ENCODE data around the gene COPG1.
A peak's percentile ranks its signal among the peaks of the same experiment; 100 is the strongest.

The COPG1 gene

DNA sequence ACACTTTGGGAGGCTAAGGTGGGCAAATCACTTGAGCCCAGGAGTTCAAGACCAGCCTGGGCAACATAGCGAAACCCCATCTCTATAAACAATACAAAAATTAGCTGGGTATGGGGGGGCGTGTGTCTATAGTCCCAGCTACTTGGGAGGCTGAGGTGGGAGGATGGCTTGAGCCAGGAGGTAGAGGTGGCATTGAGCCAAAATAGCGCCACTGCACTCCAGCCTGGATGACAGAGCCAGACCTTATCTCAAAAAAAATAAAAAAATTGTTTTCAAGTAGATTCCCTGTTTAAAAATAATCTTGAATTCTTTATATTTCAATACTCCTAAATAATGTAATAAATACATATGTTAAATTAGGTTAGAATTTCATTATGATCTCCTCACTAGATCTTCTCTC is 39.0 kb downstream of the COPG1 start:
- no peak overlapping the region for H3K4me3 ChIP-seq (replicated peaks; ENCODE audit: low read depth, low read length)
- TF ChIP-seq, protein P1, sequence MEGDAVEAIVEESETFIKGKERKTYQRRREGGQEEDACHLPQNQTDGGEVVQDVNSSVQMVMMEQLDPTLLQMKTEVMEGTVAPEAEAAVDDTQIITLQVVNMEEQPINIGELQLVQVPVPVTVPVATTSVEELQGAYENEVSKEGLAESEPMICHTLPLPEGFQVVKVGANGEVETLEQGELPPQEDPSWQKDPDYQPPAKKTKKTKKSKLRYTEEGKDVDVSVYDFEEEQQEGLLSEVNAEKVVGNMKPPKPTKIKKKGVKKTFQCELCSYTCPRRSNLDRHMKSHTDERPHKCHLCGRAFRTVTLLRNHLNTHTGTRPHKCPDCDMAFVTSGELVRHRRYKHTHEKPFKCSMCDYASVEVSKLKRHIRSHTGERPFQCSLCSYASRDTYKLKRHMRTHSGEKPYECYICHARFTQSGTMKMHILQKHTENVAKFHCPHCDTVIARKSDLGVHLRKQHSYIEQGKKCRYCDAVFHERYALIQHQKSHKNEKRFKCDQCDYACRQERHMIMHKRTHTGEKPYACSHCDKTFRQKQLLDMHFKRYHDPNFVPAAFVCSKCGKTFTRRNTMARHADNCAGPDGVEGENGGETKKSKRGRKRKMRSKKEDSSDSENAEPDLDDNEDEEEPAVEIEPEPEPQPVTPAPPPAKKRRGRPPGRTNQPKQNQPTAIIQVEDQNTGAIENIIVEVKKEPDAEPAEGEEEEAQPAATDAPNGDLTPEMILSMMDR (IDR thresholded peaks at IDR 0.05; ENCODE audit: low read depth, low read length, missing control alignments) = no peak
- DNase-seq (ENCODE audit: extremely low read depth, low read depth) = no peak

DNA sequence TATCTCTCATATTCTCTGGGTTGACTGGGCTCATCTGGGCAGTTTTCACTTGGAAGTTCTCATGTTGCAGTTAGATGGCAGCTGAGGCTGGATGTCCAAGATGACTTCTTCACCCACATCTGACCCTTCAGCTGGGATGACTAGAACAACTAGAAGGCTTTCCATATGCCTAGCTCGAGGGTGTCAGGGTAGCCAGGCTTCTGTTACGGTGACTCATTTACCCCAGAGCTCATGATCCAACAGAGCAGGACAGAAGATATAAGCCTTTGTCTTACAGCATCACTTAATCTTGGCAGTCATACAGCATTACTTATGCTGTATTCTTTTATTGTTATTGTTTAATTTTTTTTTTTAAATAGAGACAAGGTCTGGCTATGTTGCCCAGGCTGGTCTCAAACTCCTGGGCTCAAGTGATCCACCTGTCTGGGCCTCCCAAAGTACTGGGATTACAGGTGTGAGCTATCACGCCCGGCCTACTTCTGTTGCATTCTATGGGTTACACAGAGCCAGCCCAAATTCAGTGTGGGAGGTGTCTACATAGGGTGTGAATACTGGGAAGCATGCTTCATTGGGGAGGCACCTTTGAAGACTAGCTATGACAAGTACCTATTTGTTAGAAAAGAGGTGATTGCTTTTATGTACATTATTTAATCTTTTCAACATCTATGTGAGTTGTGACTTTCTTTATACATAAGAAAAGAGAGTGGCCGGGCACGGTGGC is 40.0 kb downstream of the COPG1 start:
- TF ChIP-seq, protein P1 (IDR thresholded peaks at IDR 0.05; ENCODE audit: low read depth, low read length, missing control alignments) = no peak
- no peak overlapping the region for H3K4me3 ChIP-seq (replicated peaks; ENCODE audit: low read depth, low read length)
- peak; percentile 26 for DNase-seq (ENCODE audit: extremely low read depth, low read depth)

DNA sequence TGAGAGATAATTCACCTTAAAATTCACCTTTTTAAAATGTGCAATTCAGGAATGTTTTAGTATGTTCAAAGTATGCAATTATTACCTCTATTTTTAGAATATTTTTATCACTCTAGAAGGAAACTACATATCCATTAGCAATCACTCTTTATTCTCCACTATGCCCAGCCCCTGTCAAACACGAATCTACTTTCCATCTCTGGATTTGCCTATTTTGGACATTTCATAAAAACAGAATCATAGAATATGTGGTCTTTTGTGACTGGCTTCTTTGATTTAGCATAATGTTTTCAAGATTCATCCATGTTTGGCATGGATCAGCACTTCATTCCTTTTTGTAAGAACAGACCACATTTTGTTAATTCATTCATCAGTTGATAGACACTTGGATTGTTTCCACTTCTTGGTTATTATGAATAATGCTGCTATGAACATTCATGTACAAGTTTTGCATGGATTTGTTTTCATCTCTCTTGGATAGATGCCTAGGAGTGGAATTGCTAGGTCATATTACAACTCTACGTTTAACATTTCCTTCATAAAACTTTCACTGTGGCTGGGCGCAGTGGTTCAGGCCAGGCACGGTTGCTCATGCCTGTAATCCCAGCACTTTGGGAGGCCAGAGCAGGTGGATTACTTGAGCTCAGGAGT is 42.0 kb downstream of the COPG1 start:
- DNase-seq (ENCODE audit: extremely low read depth, low read depth) = no peak
- TF ChIP-seq, protein P1 (IDR thresholded peaks at IDR 0.05; ENCODE audit: low read depth, low read length, missing control alignments) = no peak
- H3K4me3 ChIP-seq (replicated peaks; ENCODE audit: low read depth, low read length) = no peak overlapping the region

DNA sequence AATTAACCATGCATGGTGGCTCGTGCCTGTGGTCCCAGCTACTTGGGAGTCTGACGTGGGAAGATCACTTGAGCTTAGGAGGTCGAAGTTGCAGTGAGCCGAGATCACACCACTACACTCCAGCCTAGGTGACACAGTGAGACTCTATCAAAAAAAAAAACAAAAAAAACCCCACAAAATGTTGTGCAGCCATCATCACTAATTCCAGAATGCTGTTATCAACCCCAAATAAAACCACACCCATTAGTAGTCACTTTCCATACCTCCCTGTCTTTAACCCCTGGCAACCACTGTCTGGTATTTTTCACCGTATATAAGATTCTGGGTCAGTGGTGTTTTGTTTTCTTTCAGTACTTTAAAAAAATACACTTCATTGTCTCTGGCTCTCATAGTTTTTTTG is 45.9 kb downstream of the COPG1 start:
- DNase-seq (ENCODE audit: extremely low read depth, low read depth) = no peak
- TF ChIP-seq, protein P1 (IDR thresholded peaks at IDR 0.05; ENCODE audit: low read depth, low read length, missing control alignments) = no peak
- H3K4me3 ChIP-seq (replicated peaks; ENCODE audit: low read depth, low read length) = no peak overlapping the region

DNA sequence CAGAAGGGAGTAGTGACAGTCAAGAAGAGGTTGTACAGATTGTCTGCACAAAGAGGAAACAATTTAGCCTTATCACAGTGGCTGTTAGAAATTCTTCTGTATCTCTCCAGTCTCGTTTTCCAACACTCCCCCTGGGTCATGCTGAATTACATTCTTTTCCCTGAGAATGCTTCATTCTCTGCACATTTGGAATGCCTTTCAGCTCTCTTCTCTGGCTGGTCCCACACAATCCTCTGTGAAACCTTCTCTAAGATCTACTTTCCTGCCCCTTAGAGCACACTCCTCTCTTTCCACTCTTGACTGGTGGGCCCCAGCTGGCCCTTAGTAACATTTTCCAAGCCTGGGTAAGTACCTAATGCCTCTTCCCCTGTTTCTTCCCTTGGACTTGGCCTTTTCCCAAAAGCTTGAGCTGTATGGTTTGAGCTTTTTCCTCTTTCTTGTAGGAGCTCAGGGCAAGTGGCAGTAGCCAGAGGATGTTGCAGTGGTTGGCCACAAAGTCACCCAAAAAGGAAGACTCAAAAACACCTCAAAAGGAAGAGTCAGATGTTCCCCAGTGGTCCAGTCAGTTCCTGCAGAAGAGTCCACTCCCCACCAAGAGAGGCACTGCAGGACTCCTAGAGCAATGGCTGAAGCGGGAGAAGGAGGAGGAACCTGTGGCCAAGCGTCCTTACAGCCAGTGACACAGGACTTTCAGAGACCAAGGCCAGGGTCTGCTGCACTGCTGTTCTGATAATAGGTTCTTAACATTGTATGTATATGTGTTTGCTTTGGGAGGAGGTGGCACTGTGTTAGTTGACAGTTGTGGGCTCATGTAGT is 54.9 kb downstream of the COPG1 start:
- TF ChIP-seq, protein P1 (IDR thresholded peaks at IDR 0.05; ENCODE audit: low read depth, low read length, missing control alignments) = no peak
- DNase-seq (ENCODE audit: extremely low read depth, low read depth) = no peak
- H3K4me3 ChIP-seq (replicated peaks; ENCODE audit: low read depth, low read length) = no peak overlapping the region

DNA sequence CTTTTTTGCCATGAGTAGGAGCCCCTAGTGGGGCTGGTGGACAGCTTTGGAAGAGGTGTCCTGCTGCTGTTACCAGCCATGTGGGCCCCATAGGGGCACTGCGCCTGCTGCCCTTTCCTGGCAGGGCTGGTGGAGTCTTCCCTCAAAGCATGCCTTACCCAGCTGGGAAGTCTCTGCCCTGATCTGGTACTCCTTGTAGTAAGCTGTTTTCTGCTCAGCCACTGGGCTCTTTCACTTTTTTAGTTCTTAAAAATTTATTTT is 55.5 kb downstream of the COPG1 start:
- TF ChIP-seq, protein P1 (IDR thresholded peaks at IDR 0.05; ENCODE audit: low read depth, low read length, missing control alignments) = no peak
- H3K4me3 ChIP-seq (replicated peaks; ENCODE audit: low read depth, low read length) = no peak overlapping the region
- no peak for DNase-seq (ENCODE audit: extremely low read depth, low read depth)
